IPS-15b (cell line): ENCODE results near the gene NR4A1.

Experiments
- H3K27me3 ChIP-seq: one replicate; pipeline ENCODE4 v1.6.1; 2013; ENCODE audit warnings: low read length; ENCODE audit not compliant: control insufficient read depth, insufficient read depth
- H3K36me3 ChIP-seq: one replicate; pipeline ENCODE4 v1.6.1; 2013; ENCODE audit warnings: low read length; ENCODE audit not compliant: control insufficient read depth, insufficient read depth
- H3K4me1 ChIP-seq: one replicate; pipeline ENCODE4 v1.6.1; 2013; ENCODE audit warnings: mild to moderate bottlenecking, low read length; ENCODE audit not compliant: control insufficient read depth, insufficient read depth
- H3K4me3 ChIP-seq: one replicate; pipeline ENCODE4 v1.5.1; 2013; ENCODE audit warnings: low read depth, low read length
- H3K9ac ChIP-seq: one replicate; pipeline ENCODE4 v1.6.1; 2013; ENCODE audit warnings: low read depth, mild to moderate bottlenecking, low read length
- H3K9me3 ChIP-seq: one replicate; pipeline ENCODE4 v1.6.1; 2013; ENCODE audit warnings: mild to moderate bottlenecking, low read length; ENCODE audit not compliant: control insufficient read depth, insufficient read depth

NR4A1 gene

GRCh38 chr12:52082026-52082668 is 30.9 kb downstream of the NR4A1 start:
- Histone ChIP-seq H3K4me1 (peaks cover 5% of the 10 kb centered on the region), H3K9ac (no peak overlapping the region), H3K36me3 (peaks cover 6% of the 10 kb centered on the region), H3K4me3 (no peak overlapping the region), H3K9me3 (no peaks in the 10 kb centered on the region), H3K27me3 (no peaks in the 10 kb centered on the region)

- peaks cover 5% of the 10 kb centered on the region for H3K4me1 ChIP-seq
- peaks cover 1% of the 10 kb centered on the region for H3K36me3 ChIP-seq
- H3K27me3 ChIP-seq: no peaks in the 10 kb centered on the region
- H3K9ac ChIP-seq: no peak overlapping the region
- H3K9me3 ChIP-seq: no peaks in the 10 kb centered on the region
- no peak overlapping the region for H3K4me3 ChIP-seq
Observed at GRCh38 chr12:52082669-52082987, 31.4 kb downstream of the NR4A1 start.

GRCh38 chr12:52082988-52083637 is 31.9 kb downstream of the NR4A1 start:
- H3K9me3 ChIP-seq: no peaks in the 10 kb centered on the region
- H3K4me1 ChIP-seq: peaks cover 5% of the 10 kb centered on the region
- H3K9ac ChIP-seq: no peak overlapping the region
- no peaks in the 10 kb centered on the region for H3K27me3 ChIP-seq
- H3K36me3 ChIP-seq: no peaks in the 10 kb centered on the region
- no peak overlapping the region for H3K4me3 ChIP-seq

GRCh38 chr12:52083638-52083996 is 32.4 kb downstream of the NR4A1 start:
- Histone ChIP-seq H3K36me3 (no peaks in the 10 kb centered on the region), H3K9me3 (no peaks in the 10 kb centered on the region), H3K4me1 (peaks cover 5% of the 10 kb centered on the region), H3K27me3 (no peaks in the 10 kb centered on the region), H3K4me3 (no peak overlapping the region), H3K9ac (no peak overlapping the region)

GRCh38 chr12:52084491-52085231 is 33.4 kb downstream of the NR4A1 start:
- Histone ChIP-seq H3K4me3 (no peak overlapping the region), H3K4me1 (peaks cover 3% of the 10 kb centered on the region), H3K27me3 (no peaks in the 10 kb centered on the region), H3K9ac (no peak overlapping the region), H3K36me3 (no peaks in the 10 kb centered on the region), H3K9me3 (no peaks in the 10 kb centered on the region)

GRCh38 chr12:52085682-52086180 is 34.5 kb downstream of the NR4A1 start:
- H3K9me3 ChIP-seq: no peaks in the 10 kb centered on the region
- no peak overlapping the region for H3K4me3 ChIP-seq
- H3K4me1 ChIP-seq: peaks cover 3% of the 10 kb centered on the region
- H3K36me3 ChIP-seq: no peaks in the 10 kb centered on the region
- H3K27me3 ChIP-seq: no peaks in the 10 kb centered on the region
- no peak overlapping the region for H3K9ac ChIP-seq

- no peak overlapping the region for H3K4me3 ChIP-seq
- peaks cover 3% of the 10 kb centered on the region for H3K4me1 ChIP-seq
- no peaks in the 10 kb centered on the region for H3K27me3 ChIP-seq
- no peaks in the 10 kb centered on the region for H3K9me3 ChIP-seq
- H3K9ac ChIP-seq: no peak overlapping the region
- no peaks in the 10 kb centered on the region for H3K36me3 ChIP-seq
Observed at GRCh38 chr12:52086366-52086765, 35.1 kb downstream of the NR4A1 start.

GRCh38 chr12:52086944-52087835 is 35.9 kb downstream of the NR4A1 start:
- Histone ChIP-seq H3K36me3 (no peaks in the 10 kb centered on the region), H3K9me3 (no peaks in the 10 kb centered on the region), H3K4me1 (no peaks in the 10 kb centered on the region), H3K27me3 (no peaks in the 10 kb centered on the region), H3K4me3 (no peak overlapping the region), H3K9ac (no peak overlapping the region)

- Histone ChIP-seq H3K9me3 (no peaks in the 10 kb centered on the region), H3K27me3 (no peaks in the 10 kb centered on the region), H3K4me1 (no peaks in the 10 kb centered on the region), H3K36me3 (no peaks in the 10 kb centered on the region), H3K4me3 (no peak overlapping the region), H3K9ac (no peak overlapping the region)
Observed at GRCh38 chr12:52087961-52088820, 36.9 kb downstream of the NR4A1 start.

- Histone ChIP-seq H3K9me3 (no peaks in the 10 kb centered on the region), H3K27me3 (no peaks in the 10 kb centered on the region), H3K4me3 (no peak overlapping the region), H3K4me1 (no peaks in the 10 kb centered on the region), H3K9ac (no peak overlapping the region), H3K36me3 (no peaks in the 10 kb centered on the region)
Observed at GRCh38 chr12:52089491-52089890, 38.2 kb downstream of the NR4A1 start.

- Histone ChIP-seq H3K4me3 (no peak overlapping the region), H3K9ac (no peak overlapping the region), H3K4me1 (no peaks in the 10 kb centered on the region), H3K27me3 (no peaks in the 10 kb centered on the region), H3K36me3 (no peaks in the 10 kb centered on the region), H3K9me3 (no peaks in the 10 kb centered on the region)
Observed at GRCh38 chr12:52090291-52090690, 39.0 kb downstream of the NR4A1 start.
